ENCODE measurements around the gene C2CD4D. TPM values are rescaled to one million over a fixed set of nuclear protein-coding genes. Genes with fewer than 3 reads are reported as not detected.

C2CD4D gene
- total RNA-seq, 1 experiment from 2014 or later: 1.2 TPM

- no peaks in the 10 kb centered on the region for H3K36me3 ChIP-seq (ENCODE audit: control insufficient read depth, insufficient read depth, low read length)
- POLR2A ChIA-PET: no interaction called here
- H3K4me3 ChIP-seq (ENCODE audit: low read depth in 2 of 2, low read length in 2 of 2): no peak overlapping the region
- no peaks in the 10 kb centered on the region for H3K9me3 ChIP-seq (ENCODE audit: control insufficient read depth, insufficient read depth, low read depth, low read length)
- CTCF ChIA-PET: no interaction called here
- no peak for DNase-seq (ENCODE audit: low read depth, low spot score)
- H3K27me3 ChIP-seq (ENCODE audit: control insufficient read depth, insufficient read depth, low read length): no peaks in the 10 kb centered on the region
- no peak for TF ChIP-seq POLR2AphosphoS5 (IDR thresholded peaks at IDR 0.05; ENCODE audit: low read depth, low read length)
- no peak for TF ChIP-seq SIN3A (IDR thresholded peaks at IDR 0.05; ENCODE audit: borderline replicate concordance, insufficient read depth, low read depth, low read length)
- TF ChIP-seq REST (IDR thresholded peaks at IDR 0.05; ENCODE audit: insufficient read depth in 1 of 2, low read depth in 2 of 2, low read length in 1 of 2): no peak
- no peak for TF ChIP-seq TCF7L2 (IDR thresholded peaks at IDR 0.05; ENCODE audit: low read depth, low read length)
- H3K4me1 ChIP-seq (ENCODE audit: control insufficient read depth, insufficient read depth, low read length): no peaks in the 10 kb centered on the region
- in situ Hi-C loops (cut with HindIII; ENCODE audit: low pct_unique_long_range_greater_than_20kb, low sequenced_read_pairs): no loop called here
- ATAC-seq: no peak
- H3K27ac ChIP-seq (ENCODE audit: low read length): no peak overlapping the region
- intact Hi-C loops (cut with micrococcal nuclease; ENCODE audit: unreplicated experiment): no loop called here
- no TSS peak for BruUV-seq (replicated peaks)
These were observed 27.7 kb upstream of the C2CD4D start for GRCh38 chr1:151867321-151867720.

- Histone ChIP-seq H3K27me3 (ENCODE audit: control insufficient read depth, insufficient read depth, low read length) (no peaks in the 10 kb centered on the region), H3K9me3 (ENCODE audit: control insufficient read depth, insufficient read depth, low read depth, low read length) (no peaks in the 10 kb centered on the region), H3K4me3 (ENCODE audit: low read depth in 2 of 2, low read length in 2 of 2) (no peak overlapping the region), H3K36me3 (ENCODE audit: control insufficient read depth, insufficient read depth, low read length) (no peaks in the 10 kb centered on the region), H3K4me1 (ENCODE audit: control insufficient read depth, insufficient read depth, low read length) (no peaks in the 10 kb centered on the region), H3K27ac (ENCODE audit: low read length) (no peak overlapping the region)
- POLR2A ChIA-PET: no interaction called here
- no peak for DNase-seq (ENCODE audit: low read depth, low spot score)
- in situ Hi-C loops (cut with HindIII; ENCODE audit: low pct_unique_long_range_greater_than_20kb, low sequenced_read_pairs): no loop called here
- CTCF ChIA-PET: interaction anchor here (0.6 kb wide), 1 partner anchor 29 kb away, joined by 3 read pairs; no protein-coding TSS in a partner anchor
- no peak for TF ChIP-seq TCF7L2 (IDR thresholded peaks at IDR 0.05; ENCODE audit: low read depth, low read length)
- no peak for TF ChIP-seq POLR2AphosphoS5 (IDR thresholded peaks at IDR 0.05; ENCODE audit: low read depth, low read length)
- no peak for TF ChIP-seq REST (IDR thresholded peaks at IDR 0.05; ENCODE audit: insufficient read depth in 1 of 2, low read depth in 2 of 2, low read length in 1 of 2)
- TF ChIP-seq, protein P1, sequence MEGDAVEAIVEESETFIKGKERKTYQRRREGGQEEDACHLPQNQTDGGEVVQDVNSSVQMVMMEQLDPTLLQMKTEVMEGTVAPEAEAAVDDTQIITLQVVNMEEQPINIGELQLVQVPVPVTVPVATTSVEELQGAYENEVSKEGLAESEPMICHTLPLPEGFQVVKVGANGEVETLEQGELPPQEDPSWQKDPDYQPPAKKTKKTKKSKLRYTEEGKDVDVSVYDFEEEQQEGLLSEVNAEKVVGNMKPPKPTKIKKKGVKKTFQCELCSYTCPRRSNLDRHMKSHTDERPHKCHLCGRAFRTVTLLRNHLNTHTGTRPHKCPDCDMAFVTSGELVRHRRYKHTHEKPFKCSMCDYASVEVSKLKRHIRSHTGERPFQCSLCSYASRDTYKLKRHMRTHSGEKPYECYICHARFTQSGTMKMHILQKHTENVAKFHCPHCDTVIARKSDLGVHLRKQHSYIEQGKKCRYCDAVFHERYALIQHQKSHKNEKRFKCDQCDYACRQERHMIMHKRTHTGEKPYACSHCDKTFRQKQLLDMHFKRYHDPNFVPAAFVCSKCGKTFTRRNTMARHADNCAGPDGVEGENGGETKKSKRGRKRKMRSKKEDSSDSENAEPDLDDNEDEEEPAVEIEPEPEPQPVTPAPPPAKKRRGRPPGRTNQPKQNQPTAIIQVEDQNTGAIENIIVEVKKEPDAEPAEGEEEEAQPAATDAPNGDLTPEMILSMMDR (IDR thresholded peaks at IDR 0.05): no peak
- no peak for TF ChIP-seq SIN3A (IDR thresholded peaks at IDR 0.05; ENCODE audit: borderline replicate concordance, insufficient read depth, low read depth, low read length)
- intact Hi-C loops (cut with micrococcal nuclease; ENCODE audit: unreplicated experiment): no loop called here
- ATAC-seq: peak; percentile 27; the same call in 1 of the 2 replicates
- no TSS peak for BruUV-seq (replicated peaks)
These were observed 24.8 kb upstream of the C2CD4D start for GRCh38 chr1:151864411-151864810.

All from Panc1 (cell line).